Suprapubic skin (tissue), 4 donors: ENCODE data around the gene ENTPD2.

Experiments
- CTCF ChIP-seq, 2 donors: fragments of 200-600 bp in 1 of 2; fragments of 450-650 bp in 1 of 2; sonication (generic) in 1 of 2; IDR thresholded peaks; one replicate each; pipeline ENCODE4 v1.5.1; 2016 to 2019; ENCODE audit warnings: antibody characterized with exemption in 2 of 2, mild to moderate bottlenecking in 1 of 2, moderate library complexity in 1 of 2
- POLR2A ChIP-seq, 2 donors: fragments of 450-650 bp; IDR thresholded peaks; one replicate each; pipeline ENCODE4 v1.6.1; 2017; ENCODE audit warnings: antibody characterized with exemption in 2 of 2, mild to moderate bottlenecking in 2 of 2, moderate library complexity in 2 of 2
- POLR2AphosphoS5 ChIP-seq, 3 donors: sonication (generic); formaldehyde crosslinking; IDR thresholded peaks; one replicate each; pipeline ENCODE4 v1.6.1; 2017; ENCODE audit warnings: antibody characterized with exemption in 3 of 3

- TF ChIP-seq CTCF (IDR thresholded peaks at IDR 0.05), result no peak
- no peak for TF ChIP-seq POLR2AphosphoS5 (IDR thresholded peaks at IDR 0.05)
- no peak for TF ChIP-seq POLR2A (IDR thresholded peaks at IDR 0.05)
Observed at GRCh38 chr9:137014776-137015539, 38.9 kb downstream of the ENTPD2 start.
